NCI-H187 (cell line): ENCODE results near the gene HPGD.
"Not testable (repeated sequence)": the region's sequence is repeated elsewhere in the genome, so short reads cannot be mapped to it uniquely, and the experiment has no call there.

Experiments
- DNase-seq, 2 experiments: peaks; one replicate each; lab custom pipeline; 2025; lab: John Stamatoyannopoulos, UW

The HPGD gene

GRCh38 chr4:174524242-174524641, 2.0 kb upstream of the HPGD start:
- no peak for DNase-seq

GRCh38 chr4:174523025-174523693, 871 bp upstream of the HPGD start:
- DNase-seq: no peak

- DNase-seq: no peak
These were observed 497 bp downstream of the HPGD start for GRCh38 chr4:174521800-174522182.

GRCh38 chr4:174520660-174521059, 1.6 kb downstream of the HPGD start:
- DNase-seq: no peak

GRCh38 chr4:174517502-174518445, 4.5 kb downstream of the HPGD start:
- DNase-seq: no peak

GRCh38 chr4:174516794-174517193, 5.5 kb downstream of the HPGD start:
- DNase-seq: no peak

GRCh38 chr4:174516345-174516744, 5.9 kb downstream of the HPGD start:
- no peak for DNase-seq

GRCh38 chr4:174512745-174513144, 9.5 kb downstream of the HPGD start:
- no peak for DNase-seq

- no peak for DNase-seq
These were observed 16.4 kb downstream of the HPGD start for GRCh38 chr4:174505892-174506291.

GRCh38 chr4:174505007-174505406, 17.3 kb downstream of the HPGD start:
- no peak for DNase-seq

- DNase-seq: no peak
These were observed 19.1 kb downstream of the HPGD start for GRCh38 chr4:174503079-174503715.

- no peak for DNase-seq
These were observed 25.5 kb downstream of the HPGD start for GRCh38 chr4:174496631-174497432.

- no peak for DNase-seq
These were observed 26.7 kb downstream of the HPGD start for GRCh38 chr4:174495626-174496025.

- DNase-seq: no peak
These were observed 27.6 kb downstream of the HPGD start for GRCh38 chr4:174494726-174495125.

- no peak for DNase-seq
These were observed 28.1 kb downstream of the HPGD start for GRCh38 chr4:174494146-174494545.

GRCh38 chr4:174490451-174490961, 31.8 kb downstream of the HPGD start:
- no peak for DNase-seq

- not testable (repeated sequence) for DNase-seq
These were observed 33.9 kb downstream of the HPGD start for GRCh38 chr4:174488368-174488767.

- DNase-seq: no peak
These were observed 37.3 kb downstream of the HPGD start for GRCh38 chr4:174485025-174485424.

GRCh38 chr4:174483792-174484191, 38.5 kb downstream of the HPGD start:
- DNase-seq: no peak

- DNase-seq: no peak
These were observed 43.1 kb downstream of the HPGD start for GRCh38 chr4:174479140-174479539.

- no peak for DNase-seq
These were observed 46.8 kb downstream of the HPGD start for GRCh38 chr4:174475528-174475927.
